GM10266 (cell line): ENCODE measurements around the gene DNMT3B.

Source experiments
- DNase-seq: peaks from one replicate; pipeline ENCODE4 v3.0.0; 2012; ENCODE audit errors: extremely low spot score
- CTCF ChIP-seq: IDR thresholded peaks from 2 replicates; pipeline ENCODE4 v1.5.1; 2012; ENCODE audit warnings: mild to moderate bottlenecking, low read depth; ENCODE audit not compliant: control insufficient read depth, insufficient read depth; ENCODE audit errors: missing control alignments

Gene DNMT3B

GRCh38 chr20:32858189-32858588 lies 96.0 kb downstream of the DNMT3B start:
- no peak for DNase-seq
- no peak for TF ChIP-seq CTCF
